Measurements from ENCODE around the gene HGFAC. TPM values are rescaled to one million over a fixed set of nuclear protein-coding genes. Genes with fewer than 3 reads are reported as not detected.

Gene HGFAC
- polyA plus RNA-seq, 4 donors, result 0.21 to 0.30 TPM; not detected in 2

DNA sequence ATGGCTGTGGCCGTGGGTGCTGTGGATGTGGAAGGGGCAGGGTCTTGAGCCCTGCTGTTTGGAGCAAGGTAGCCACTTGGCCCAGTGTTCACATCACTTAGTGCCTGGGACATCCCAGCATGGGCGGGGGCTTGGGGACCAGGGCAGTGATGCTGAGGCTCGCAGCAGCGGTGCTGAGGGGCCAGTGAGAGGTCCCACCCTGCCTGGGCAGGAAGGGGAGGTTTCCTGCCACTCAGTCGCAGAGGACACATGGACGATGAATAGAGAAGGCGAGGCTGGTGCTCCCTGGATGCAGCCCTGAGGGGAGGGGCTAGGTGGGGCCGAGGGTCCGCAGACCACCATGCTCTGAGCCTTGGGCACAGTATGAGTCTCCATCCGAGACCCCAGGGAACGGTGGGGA is 47.1 kb downstream of the HGFAC start:
- Histone ChIP-seq H3K27me3 (ENCODE audit: control insufficient read depth in 3 of 3, insufficient read depth in 3 of 3, low read length in 3 of 3) (peaks cover 7 to 76% (median 9%) of the 10 kb centered on the region in 3 donors), H3K4me3 (ENCODE audit: low read depth in 1 of 3, low read length in 3 of 3) (no peak overlapping the region), H3K9me3 (ENCODE audit: control insufficient read depth in 2 of 2, insufficient read depth in 1 of 2, low read depth in 1 of 2, low read length in 1 of 2) (no peaks in the 10 kb centered on the region), H3K4me1 (ENCODE audit: control insufficient read depth in 3 of 3, insufficient read depth in 2 of 3, low read depth in 1 of 3, low read length in 2 of 3) (peaks cover 0 to 23% (median 0%) of the 10 kb centered on the region in 3 donors), H3K36me3 (ENCODE audit: control insufficient read depth in 3 of 3, insufficient read depth in 2 of 3, low read depth in 1 of 3, low read length in 3 of 3) (no peaks in the 10 kb centered on the region), H3K27ac (ENCODE audit: low read depth in 1 of 3, low read length in 2 of 3) (no peak overlapping the region)
- DNase-seq (no peak), FAIRE-seq (no peak)
- WGBS, 3 donors, result 31 to 46% (median 41%) methylated on average over 11 of the region's 11 CpGs

DNA sequence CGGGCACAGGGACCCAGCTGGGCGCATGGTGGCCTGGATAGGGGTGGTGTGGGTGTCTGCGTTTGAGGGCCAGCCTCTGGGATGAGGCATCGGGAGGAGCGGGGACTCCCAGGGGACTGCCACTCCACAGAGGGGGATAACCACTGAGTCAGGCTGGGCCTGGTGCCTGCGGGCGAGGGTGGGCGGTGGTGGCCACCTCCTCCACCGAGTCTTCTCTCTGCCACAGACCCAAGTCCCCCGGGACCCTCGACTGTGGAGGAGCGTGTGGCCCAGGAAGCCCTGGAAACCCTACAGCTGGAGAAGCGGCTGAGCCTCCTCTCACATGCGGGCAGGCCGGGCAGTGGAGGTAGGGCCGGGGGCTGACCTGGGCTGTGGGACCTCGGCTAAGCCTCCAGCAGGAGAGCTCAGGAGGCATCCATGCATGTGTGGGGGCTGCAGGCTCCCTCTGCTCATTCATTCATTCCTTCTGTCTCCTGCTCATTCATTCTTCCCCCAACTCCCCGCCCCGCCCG is 47.7 kb downstream of the HGFAC start:
- Histone ChIP-seq H3K4me3 (ENCODE audit: low read depth in 1 of 3, low read length in 3 of 3) (no peak overlapping the region), H3K27ac (ENCODE audit: low read depth in 1 of 3, low read length in 2 of 3) (no peak overlapping the region), H3K9me3 (ENCODE audit: control insufficient read depth in 2 of 2, insufficient read depth in 1 of 2, low read depth in 1 of 2, low read length in 1 of 2) (no peaks in the 10 kb centered on the region), H3K27me3 (ENCODE audit: control insufficient read depth in 3 of 3, insufficient read depth in 3 of 3, low read length in 3 of 3) (peaks cover 6 to 70% (median 6%) of the 10 kb centered on the region in 3 donors), H3K36me3 (ENCODE audit: control insufficient read depth in 3 of 3, insufficient read depth in 2 of 3, low read depth in 1 of 3, low read length in 3 of 3) (peaks cover 0 to 3% (median 0%) of the 10 kb centered on the region in 3 donors), H3K4me1 (ENCODE audit: control insufficient read depth in 3 of 3, insufficient read depth in 2 of 3, low read depth in 1 of 3, low read length in 2 of 3) (peaks cover 0 to 27% (median 0%) of the 10 kb centered on the region in 3 donors)
- FAIRE-seq (no peak), DNase-seq (no peak)
- WGBS, 3 donors, result 42 to 51% (median 46%) methylated on average over 17 to 20 of the region's 20 CpGs

DNA sequence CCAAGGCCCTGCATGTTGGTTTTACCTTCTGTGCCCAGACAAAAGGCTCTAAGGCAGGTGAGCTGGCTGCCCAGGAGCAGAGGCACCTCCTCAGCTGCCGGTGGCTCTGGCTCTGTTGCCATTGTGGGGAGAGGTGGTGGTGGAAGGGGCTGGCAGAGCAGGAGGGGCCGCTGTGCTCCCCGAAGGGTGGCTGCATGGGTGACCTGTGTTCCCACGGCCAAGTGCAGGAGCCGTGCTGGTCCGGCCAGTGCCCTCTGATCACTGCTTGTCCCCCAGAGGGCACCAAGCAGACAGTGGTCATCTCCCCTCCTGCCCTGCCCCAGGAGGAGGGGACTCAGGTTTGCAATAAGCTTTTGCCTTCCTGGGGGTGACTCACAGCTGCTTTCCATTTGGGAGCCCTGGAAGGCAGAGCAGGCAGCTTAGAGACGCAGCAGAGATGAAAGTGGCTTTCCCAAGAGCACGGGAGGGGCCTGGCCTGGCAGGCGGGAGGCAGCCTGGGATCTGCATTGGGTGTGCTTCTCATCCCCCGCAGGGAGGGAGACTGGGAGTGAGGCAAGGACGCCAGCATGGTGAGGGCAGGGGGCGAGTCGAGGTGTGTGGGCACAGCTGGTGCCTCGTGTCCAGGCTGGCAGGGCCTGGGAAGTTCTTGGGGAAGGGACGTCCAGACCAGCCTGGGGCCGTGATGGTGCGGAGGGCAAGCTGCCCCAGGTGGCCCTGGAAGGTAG is 50.1 kb downstream of the HGFAC start:
- no peak overlapping the region for H3K27ac ChIP-seq (ENCODE audit: low read depth in 1 of 3, low read length in 2 of 3)
- no peaks in the 10 kb centered on the region for H3K9me3 ChIP-seq (ENCODE audit: control insufficient read depth in 2 of 2, insufficient read depth in 1 of 2, low read depth in 1 of 2, low read length in 1 of 2)
- FAIRE-seq (no peak), DNase-seq (no peak)
- 40 to 65% (median 59%) methylated on average over 17 of the region's 17 CpGs for WGBS, 3 donors
- H3K27me3 ChIP-seq (ENCODE audit: control insufficient read depth in 3 of 3, insufficient read depth in 3 of 3, low read length in 3 of 3), result peaks cover 2 to 46% (median 4%) of the 10 kb centered on the region in 3 donors
- peaks cover 0 to 34% (median 0%) of the 10 kb centered on the region in 3 donors for H3K4me1 ChIP-seq (ENCODE audit: control insufficient read depth in 3 of 3, insufficient read depth in 2 of 3, low read depth in 1 of 3, low read length in 2 of 3)
- no peak overlapping the region for H3K4me3 ChIP-seq (ENCODE audit: low read depth in 1 of 3, low read length in 3 of 3)
- H3K36me3 ChIP-seq (ENCODE audit: control insufficient read depth in 3 of 3, insufficient read depth in 2 of 3, low read depth in 1 of 3, low read length in 3 of 3), result peaks cover 0 to 7% (median 0%) of the 10 kb centered on the region in 3 donors

DNA sequence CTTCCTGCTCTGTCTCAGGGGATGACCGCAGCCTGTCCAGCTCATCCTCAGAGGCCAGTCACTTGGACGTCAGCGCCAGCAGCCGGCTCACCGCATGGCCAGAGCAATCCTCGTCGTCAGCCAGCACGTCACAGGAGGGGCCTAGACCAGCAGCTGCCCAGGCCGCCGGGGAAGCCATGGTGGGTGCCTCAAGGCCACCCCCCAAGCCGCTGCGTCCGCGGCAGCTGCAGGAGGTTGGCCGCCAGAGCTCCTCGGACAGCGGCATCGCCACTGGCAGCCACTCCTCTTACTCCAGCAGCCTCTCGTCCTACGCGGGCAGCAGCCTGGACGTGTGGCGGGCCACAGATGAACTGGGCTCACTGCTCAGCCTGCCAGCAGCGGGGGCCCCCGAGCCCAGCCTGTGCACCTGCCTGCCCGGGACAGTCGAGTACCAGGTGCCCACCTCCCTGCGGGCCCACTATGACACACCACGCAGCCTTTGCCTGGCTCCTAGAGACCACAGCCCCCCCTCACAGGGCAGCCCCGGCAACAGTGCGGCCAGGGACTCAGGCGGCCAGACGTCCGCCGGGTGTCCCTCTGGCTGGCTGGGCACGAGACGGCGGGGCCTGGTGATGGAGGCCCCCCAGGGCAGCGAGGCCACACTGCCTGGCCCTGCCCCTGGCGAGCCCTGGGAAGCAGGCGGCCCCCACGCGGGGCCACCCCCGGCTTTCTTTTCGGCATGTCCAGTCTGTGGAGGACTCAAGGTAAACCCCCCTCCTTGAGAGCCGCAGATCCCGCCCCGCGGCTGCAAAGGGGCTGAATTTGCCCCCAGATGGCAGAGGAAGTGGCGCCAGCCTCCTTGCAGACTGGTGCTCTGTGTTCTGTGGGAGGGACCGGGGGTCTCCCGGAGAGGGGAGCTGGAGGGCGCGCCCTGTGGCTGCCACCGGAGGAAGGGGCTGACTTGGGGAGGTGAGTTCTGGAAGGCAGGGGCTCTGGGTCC is 51.3 kb downstream of the HGFAC start:
- FAIRE-seq (no peak), DNase-seq (no peak)
- Histone ChIP-seq H3K4me3 (ENCODE audit: low read depth in 1 of 3, low read length in 3 of 3) (no peak overlapping the region), H3K27ac (ENCODE audit: low read depth in 1 of 3, low read length in 2 of 3) (no peak overlapping the region), H3K36me3 (ENCODE audit: control insufficient read depth in 3 of 3, insufficient read depth in 2 of 3, low read depth in 1 of 3, low read length in 3 of 3) (peaks cover 0 to 13% (median 0%) of the 10 kb centered on the region in 3 donors), H3K9me3 (ENCODE audit: control insufficient read depth in 2 of 2, insufficient read depth in 1 of 2, low read depth in 1 of 2, low read length in 1 of 2) (no peaks in the 10 kb centered on the region), H3K27me3 (ENCODE audit: control insufficient read depth in 3 of 3, insufficient read depth in 3 of 3, low read length in 3 of 3) (peaks cover 2 to 36% (median 4%) of the 10 kb centered on the region in 3 donors), H3K4me1 (ENCODE audit: control insufficient read depth in 3 of 3, insufficient read depth in 2 of 3, low read depth in 1 of 3, low read length in 2 of 3) (peaks cover 0 to 46% (median 0%) of the 10 kb centered on the region in 3 donors)
- WGBS, 3 donors, result 70 to 82% (median 76%) methylated on average over 51 to 55 of the region's 55 CpGs

DNA sequence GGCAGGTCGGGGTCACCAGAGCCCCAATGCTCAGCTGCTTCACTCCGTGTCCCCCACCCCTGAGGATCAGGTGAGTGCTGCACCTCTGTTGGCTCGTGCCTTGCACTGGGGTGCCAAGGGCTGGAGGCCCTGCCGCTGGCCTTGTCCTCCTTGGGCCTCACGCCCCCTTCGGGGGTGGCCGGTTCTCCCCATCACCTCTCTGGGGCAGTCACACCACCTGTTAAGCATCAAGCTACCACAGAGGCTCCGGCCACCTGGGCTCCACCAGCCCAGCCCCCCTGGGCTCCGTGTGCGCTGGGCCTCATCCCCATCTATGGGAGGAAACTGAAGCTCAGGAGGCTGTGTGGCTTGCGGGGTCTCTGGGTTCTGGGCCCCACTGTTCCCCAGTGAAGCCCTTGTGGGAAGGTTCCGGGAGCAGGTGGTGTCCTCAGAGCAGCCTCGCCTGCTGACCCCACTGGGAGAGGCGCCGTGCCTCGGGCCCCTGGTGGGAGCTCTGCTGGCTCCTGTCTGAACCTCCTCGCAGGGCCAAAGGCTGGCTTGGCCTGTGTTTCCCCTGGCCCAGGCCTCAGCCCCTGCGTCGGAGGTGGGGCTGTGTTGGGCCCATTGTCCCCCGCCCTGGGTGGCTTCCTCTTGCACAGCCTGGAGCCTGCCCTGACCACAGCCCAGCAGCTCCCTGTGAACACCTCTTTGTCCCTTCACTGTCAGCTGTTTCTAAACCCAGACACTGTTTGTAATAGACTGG is 52.1 kb downstream of the HGFAC start:
- 44 to 56% (median 48%) methylated on average over 16 to 20 of the region's 20 CpGs for WGBS, 3 donors

DNA sequence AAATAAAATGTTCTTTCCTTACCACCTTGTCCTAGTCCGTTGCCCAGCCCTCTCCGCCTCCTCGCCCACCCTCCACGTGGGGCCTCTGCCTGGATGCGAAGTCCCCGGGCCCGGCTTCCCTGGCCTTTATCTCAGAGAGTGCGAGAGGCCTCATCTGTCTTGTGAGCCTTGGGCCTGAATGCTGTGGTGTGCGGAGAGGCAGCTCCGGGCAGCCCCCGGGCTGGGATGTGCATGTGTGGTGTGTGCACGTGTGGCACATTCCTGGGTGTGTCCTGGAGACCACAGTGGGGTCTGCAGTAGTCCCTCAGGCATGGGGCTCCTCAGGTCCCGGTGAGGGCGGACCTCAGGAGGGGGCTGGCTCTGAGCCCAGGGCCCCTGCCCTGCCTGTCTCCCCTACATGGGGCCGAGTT is 52.7 kb downstream of the HGFAC start:
- Histone ChIP-seq H3K27me3 (ENCODE audit: control insufficient read depth in 3 of 3, insufficient read depth in 3 of 3, low read length in 3 of 3) (peaks cover 2 to 21% (median 4%) of the 10 kb centered on the region in 3 donors), H3K9me3 (ENCODE audit: control insufficient read depth in 2 of 2, insufficient read depth in 1 of 2, low read depth in 1 of 2, low read length in 1 of 2) (no peaks in the 10 kb centered on the region), H3K4me1 (ENCODE audit: control insufficient read depth in 3 of 3, insufficient read depth in 2 of 3, low read depth in 1 of 3, low read length in 2 of 3) (peaks cover 0 to 47% (median 0%) of the 10 kb centered on the region in 3 donors), H3K36me3 (ENCODE audit: control insufficient read depth in 3 of 3, insufficient read depth in 2 of 3, low read depth in 1 of 3, low read length in 3 of 3) (peaks cover 0 to 27% (median 0%) of the 10 kb centered on the region in 3 donors), H3K4me3 (ENCODE audit: low read depth in 1 of 3, low read length in 3 of 3) (no peak overlapping the region), H3K27ac (ENCODE audit: low read depth in 1 of 3, low read length in 2 of 3) (peak overlapping the region in 1 of 3 donors; percentile 55)
- whole genome bisulfite sequencing, 3 donors, result 17 to 36% (median 27%) methylated on average over 14 to 15 of the region's 15 CpGs
- peak in 1 of 2 donors; percentile 70 for DNase-seq
- FAIRE-seq, result no peak

More for the DNA sequence above, 52.1 kb downstream of the HGFAC start:
- Histone ChIP-seq H3K9me3 (ENCODE audit: control insufficient read depth in 2 of 2, insufficient read depth in 1 of 2, low read depth in 1 of 2, low read length in 1 of 2) (no peaks in the 10 kb centered on the region), H3K4me3 (ENCODE audit: low read depth in 1 of 3, low read length in 3 of 3) (no peak overlapping the region), H3K27me3 (ENCODE audit: control insufficient read depth in 3 of 3, insufficient read depth in 3 of 3, low read length in 3 of 3) (peaks cover 2 to 27% (median 4%) of the 10 kb centered on the region in 3 donors), H3K36me3 (ENCODE audit: control insufficient read depth in 3 of 3, insufficient read depth in 2 of 3, low read depth in 1 of 3, low read length in 3 of 3) (peaks cover 0 to 21% (median 0%) of the 10 kb centered on the region in 3 donors), H3K4me1 (ENCODE audit: control insufficient read depth in 3 of 3, insufficient read depth in 2 of 3, low read depth in 1 of 3, low read length in 2 of 3) (peaks cover 0 to 47% (median 0%) of the 10 kb centered on the region in 3 donors), H3K27ac (ENCODE audit: low read depth in 1 of 3, low read length in 2 of 3) (peak overlapping the region in 1 of 3 donors; percentile 55)
- DNase-seq, result no peak
- no peak for FAIRE-seq

DNA sequence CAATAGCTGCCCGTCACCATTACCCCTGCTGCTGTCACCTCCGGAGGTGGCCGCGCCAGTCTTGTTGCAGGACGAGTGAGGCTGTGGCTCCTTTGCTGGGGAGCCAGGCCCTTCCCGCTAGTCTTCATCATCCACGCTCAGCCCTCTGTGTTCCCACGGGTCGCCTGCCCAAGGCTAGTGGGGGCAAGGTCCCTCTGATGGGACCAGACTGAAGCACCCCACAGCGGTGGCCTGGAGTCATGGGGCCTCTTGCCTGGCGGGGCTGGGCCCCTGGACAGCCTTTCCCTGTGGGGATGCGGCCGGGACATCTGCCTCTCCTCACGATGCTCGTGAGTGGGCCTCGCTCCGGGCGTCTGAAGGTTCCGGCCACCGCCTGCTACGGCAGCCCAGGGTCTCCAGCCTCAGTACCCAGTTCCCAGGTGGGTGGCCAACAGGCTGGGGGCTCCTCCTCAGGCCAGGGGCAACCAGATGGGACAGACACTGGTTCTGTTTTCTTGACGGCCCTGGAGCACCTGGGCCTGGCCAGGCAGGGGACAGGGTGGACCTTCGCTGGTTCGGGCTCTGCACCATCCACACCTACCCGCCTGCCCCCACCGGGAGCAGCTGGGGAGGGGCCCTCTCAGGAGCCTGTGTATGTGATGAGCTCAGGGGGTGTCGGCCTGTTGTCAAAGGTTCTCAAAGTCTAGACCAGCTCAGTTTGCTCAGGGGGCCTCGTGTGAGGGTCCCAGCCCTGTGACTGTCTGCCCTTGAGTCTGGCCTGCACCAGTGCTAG is 53.6 kb downstream of the HGFAC start:
- H3K27ac ChIP-seq (ENCODE audit: low read depth in 1 of 3, low read length in 2 of 3), result peak overlapping the region in 1 of 3 donors; percentile 75

More for the DNA sequence above, 53.6 kb downstream of the HGFAC start:
- WGBS, 3 donors, result 44 to 71% (median 51%) methylated on average over 20 to 28 of the region's 28 CpGs
- no peak for FAIRE-seq
- Histone ChIP-seq H3K36me3 (ENCODE audit: control insufficient read depth in 3 of 3, insufficient read depth in 2 of 3, low read depth in 1 of 3, low read length in 3 of 3) (peaks cover 0 to 36% (median 0%) of the 10 kb centered on the region in 3 donors), H3K4me3 (ENCODE audit: low read depth in 1 of 3, low read length in 3 of 3) (no peak overlapping the region), H3K9me3 (ENCODE audit: control insufficient read depth in 2 of 2, insufficient read depth in 1 of 2, low read depth in 1 of 2, low read length in 1 of 2) (no peaks in the 10 kb centered on the region), H3K27me3 (ENCODE audit: control insufficient read depth in 3 of 3, insufficient read depth in 3 of 3, low read length in 3 of 3) (peaks cover 2 to 18% (median 4%) of the 10 kb centered on the region in 3 donors), H3K4me1 (ENCODE audit: control insufficient read depth in 3 of 3, insufficient read depth in 2 of 3, low read depth in 1 of 3, low read length in 2 of 3) (peaks cover 0 to 47% (median 0%) of the 10 kb centered on the region in 3 donors)
- DNase-seq, result no peak
